Esophagus squamous epithelium (tissue), 4 donors: ENCODE measurements around the gene SETDB2.

ENCODE experiments used
- POLR2A ChIP-seq, 4 donors: fragments of 450-650 bp; IDR thresholded peaks; one replicate each; pipeline ENCODE4 v1.6.1; 2017; ENCODE audit warnings: antibody characterized with exemption in 4 of 4, mild to moderate bottlenecking in 4 of 4, moderate library complexity in 3 of 4
- TF ChIP-seq, protein P1 (sequence below), 6 experiments: fragments of 450-650 bp in 4 of 6; fragments of 200-600 bp in 2 of 6; sonication (generic) in 2 of 6; IDR thresholded peaks; one replicate each; pipeline ENCODE4 v1.5.1; 2016 to 2019; ENCODE audit warnings: antibody characterized with exemption in 6 of 6, mild to moderate bottlenecking in 4 of 6, moderate library complexity in 4 of 6

- no peak for TF ChIP-seq POLR2A (IDR thresholded peaks at IDR 0.05)
- TF ChIP-seq, protein P1, sequence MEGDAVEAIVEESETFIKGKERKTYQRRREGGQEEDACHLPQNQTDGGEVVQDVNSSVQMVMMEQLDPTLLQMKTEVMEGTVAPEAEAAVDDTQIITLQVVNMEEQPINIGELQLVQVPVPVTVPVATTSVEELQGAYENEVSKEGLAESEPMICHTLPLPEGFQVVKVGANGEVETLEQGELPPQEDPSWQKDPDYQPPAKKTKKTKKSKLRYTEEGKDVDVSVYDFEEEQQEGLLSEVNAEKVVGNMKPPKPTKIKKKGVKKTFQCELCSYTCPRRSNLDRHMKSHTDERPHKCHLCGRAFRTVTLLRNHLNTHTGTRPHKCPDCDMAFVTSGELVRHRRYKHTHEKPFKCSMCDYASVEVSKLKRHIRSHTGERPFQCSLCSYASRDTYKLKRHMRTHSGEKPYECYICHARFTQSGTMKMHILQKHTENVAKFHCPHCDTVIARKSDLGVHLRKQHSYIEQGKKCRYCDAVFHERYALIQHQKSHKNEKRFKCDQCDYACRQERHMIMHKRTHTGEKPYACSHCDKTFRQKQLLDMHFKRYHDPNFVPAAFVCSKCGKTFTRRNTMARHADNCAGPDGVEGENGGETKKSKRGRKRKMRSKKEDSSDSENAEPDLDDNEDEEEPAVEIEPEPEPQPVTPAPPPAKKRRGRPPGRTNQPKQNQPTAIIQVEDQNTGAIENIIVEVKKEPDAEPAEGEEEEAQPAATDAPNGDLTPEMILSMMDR (IDR thresholded peaks at IDR 0.05) = no peak
Measured at GRCh38 chr13:49429121-49429520, 15.0 kb upstream of the SETDB2 start.
